Measurements from ENCODE around the gene MYRIP.

DNA sequence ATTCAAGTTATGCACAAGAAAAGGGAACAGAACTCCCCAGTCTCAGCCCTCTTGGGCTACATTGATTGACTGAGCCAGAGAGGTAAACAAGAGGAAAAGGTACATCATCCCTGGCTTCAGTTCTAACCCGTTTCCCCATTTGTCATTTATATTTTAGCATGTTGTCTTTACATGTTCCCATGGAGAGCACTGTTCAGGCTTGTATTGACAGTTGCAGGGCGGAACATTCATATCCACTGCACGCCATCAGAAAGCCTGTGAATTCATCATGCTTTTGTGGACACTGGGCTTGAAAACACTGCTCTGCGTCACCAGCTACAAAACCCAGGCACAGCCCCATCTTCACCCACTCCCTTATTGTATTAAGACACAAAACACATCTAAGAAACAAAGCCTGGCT lies 259.2 kb downstream of the MYRIP start:
- TF ChIP-seq, protein P1, sequence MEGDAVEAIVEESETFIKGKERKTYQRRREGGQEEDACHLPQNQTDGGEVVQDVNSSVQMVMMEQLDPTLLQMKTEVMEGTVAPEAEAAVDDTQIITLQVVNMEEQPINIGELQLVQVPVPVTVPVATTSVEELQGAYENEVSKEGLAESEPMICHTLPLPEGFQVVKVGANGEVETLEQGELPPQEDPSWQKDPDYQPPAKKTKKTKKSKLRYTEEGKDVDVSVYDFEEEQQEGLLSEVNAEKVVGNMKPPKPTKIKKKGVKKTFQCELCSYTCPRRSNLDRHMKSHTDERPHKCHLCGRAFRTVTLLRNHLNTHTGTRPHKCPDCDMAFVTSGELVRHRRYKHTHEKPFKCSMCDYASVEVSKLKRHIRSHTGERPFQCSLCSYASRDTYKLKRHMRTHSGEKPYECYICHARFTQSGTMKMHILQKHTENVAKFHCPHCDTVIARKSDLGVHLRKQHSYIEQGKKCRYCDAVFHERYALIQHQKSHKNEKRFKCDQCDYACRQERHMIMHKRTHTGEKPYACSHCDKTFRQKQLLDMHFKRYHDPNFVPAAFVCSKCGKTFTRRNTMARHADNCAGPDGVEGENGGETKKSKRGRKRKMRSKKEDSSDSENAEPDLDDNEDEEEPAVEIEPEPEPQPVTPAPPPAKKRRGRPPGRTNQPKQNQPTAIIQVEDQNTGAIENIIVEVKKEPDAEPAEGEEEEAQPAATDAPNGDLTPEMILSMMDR (conservative IDR thresholded peaks at IDR 0.05; ENCODE audit: low read depth, low read length) = no peak
- no peak for TF ChIP-seq EZH2 (IDR thresholded peaks at IDR 0.05; ENCODE audit: low read length, unreplicated experiment)
